Karpas-422 (cell line): ENCODE measurements around the gene MNAT1. TPM values are rescaled to one million over a fixed set of nuclear protein-coding genes. Genes with fewer than 3 reads are reported as not detected.

Experiments used
- DNase-seq: peaks from one replicate; pipeline ENCODE4 v3.0.0-alpha.2; 2015
- H2AFZ ChIP-seq: fragments of 200-600 bp; sonication (generic); 2 replicates; pipeline ENCODE4 v1.6.1; 2014; ENCODE audit warnings: antibody characterized with exemption, low read length, mixed read lengths
- H3K27ac ChIP-seq: fragments of 200-600 bp; sonication (generic); 2 replicates; pipeline ENCODE4 v1.5.1; 2014; ENCODE audit warnings: mild to moderate bottlenecking, low read length, moderate library complexity
- H3K27me3 ChIP-seq: fragments of 200-600 bp; sonication (generic); 2 replicates; pipeline ENCODE4 v1.6.1; 2014; ENCODE audit warnings: low read length, mixed read lengths
- H3K36me3 ChIP-seq: fragments of 200-600 bp; sonication (generic); 2 replicates; pipeline ENCODE4 v1.6.1; 2014; ENCODE audit warnings: low read length, mixed read lengths; ENCODE audit not compliant: insufficient read depth
- H3K4me1 ChIP-seq: fragments of 200-600 bp; sonication (generic); 2 replicates; pipeline ENCODE4 v1.6.1; 2014; ENCODE audit warnings: mild to moderate bottlenecking, low read length, mixed read lengths
- H3K4me2 ChIP-seq: fragments of 200-600 bp; sonication (generic); 2 replicates; pipeline ENCODE4 v1.6.1; 2014; ENCODE audit warnings: low read length, low read depth, mild to moderate bottlenecking; ENCODE audit not compliant: poor library complexity, severe bottlenecking
- H3K4me3 ChIP-seq: fragments of 200-600 bp; sonication (generic); 2 replicates; pipeline ENCODE4 v1.5.1; 2014; ENCODE audit warnings: mild to moderate bottlenecking, antibody characterized with exemption, low read length, mixed read lengths
- H3K79me2 ChIP-seq: fragments of 200-600 bp; sonication (generic); 2 replicates; pipeline ENCODE4 v1.6.1; 2014; ENCODE audit warnings: mild to moderate bottlenecking, low read length, mixed read lengths
- H3K9ac ChIP-seq: fragments of 200-600 bp; sonication (generic); 2 replicates; pipeline ENCODE4 v1.6.0; 2014; ENCODE audit warnings: low read length
- H3K9me2 ChIP-seq: fragments of 200-600 bp; sonication (generic), shearing (Covaris generic); replicated peaks from 2 replicates; pipeline ENCODE4 v1.6.0; 2014; ENCODE audit warnings: mild to moderate bottlenecking, low read length, moderate library complexity; ENCODE audit not compliant: insufficient read depth
- H3K9me3 ChIP-seq: fragments of 300-700, 200-600 bp; sonication (generic); 2 replicates; pipeline ENCODE4 v1.6.1; 2014; ENCODE audit warnings: low read length, mixed read lengths
- H4K20me1 ChIP-seq: fragments of 200-600 bp; sonication (generic); 2 replicates; pipeline ENCODE4 v1.6.1; 2014; ENCODE audit warnings: mild to moderate bottlenecking, antibody characterized with exemption, low read length, low read depth; ENCODE audit not compliant: insufficient read depth
- total RNA-seq: library from RNA; depleted of rRNA; stranded (reverse); fragments of >200 nt; shearing (Covaris generic); gene quantifications from 2 replicates; pipeline ENCODE4 v1.2.3, GENCODE V29; 2014; ENCODE audit warnings: low replicate concordance

Gene MNAT1
- total RNA-seq, 1 experiment from 2014 or later = 230 TPM

GRCh38 chr14:60977847-60978246 is 243.3 kb downstream of the MNAT1 start:
- no peaks in the 10 kb centered on the region for H3K27me3 ChIP-seq
- peak overlapping the region; percentile 82 for H3K27ac ChIP-seq
- H3K4me1 ChIP-seq = peaks cover 63% of the 10 kb centered on the region
- H3K9ac ChIP-seq = no peak overlapping the region
- H4K20me1 ChIP-seq = no peaks in the 10 kb centered on the region
- no peak for DNase-seq
- peak overlapping the region; percentile 82 for H3K4me2 ChIP-seq
- H3K9me2 ChIP-seq = no peaks in the 10 kb centered on the region
- H3K79me2 ChIP-seq = peaks cover 90% of the 10 kb centered on the region
- H3K9me3 ChIP-seq = no peaks in the 10 kb centered on the region
- peaks cover 66% of the 10 kb centered on the region for H3K36me3 ChIP-seq
- H3K4me3 ChIP-seq = peak overlapping the region; percentile 89
- H2AFZ ChIP-seq = no peak overlapping the region

- Histone ChIP-seq H3K4me1 (peaks cover 83% of the 10 kb centered on the region), H3K9me2 (no peaks in the 10 kb centered on the region), H3K27me3 (no peaks in the 10 kb centered on the region), H3K9ac (peak within 1 kb of the TSS; percentile 86), H3K27ac (peak within 1 kb of the TSS; percentile 82), H3K4me2 (peak within 1 kb of the TSS; percentile 82), H3K9me3 (no peaks in the 10 kb centered on the region), H2AFZ (no peak within 1 kb of the TSS; the same call in 1 of the 2 replicates), H3K4me3 (peak within 1 kb of the TSS; percentile 89), H3K36me3 (peaks cover 72% of the 10 kb centered on the region), H3K79me2 (peaks cover 98% of the 10 kb centered on the region), H4K20me1 (no peaks in the 10 kb centered on the region)
- peak; percentile 99 for DNase-seq
Measured at GRCh38 chr14:60980811-60981632, 246.5 kb downstream of the MNAT1 start, which contains the start of the genes SLC38A6 and TRMT5. TSS of gene SLC38A6 (plus strand) at chr14:60981245. CDS start at chr14:60981278, 33 bp downstream. TSS of gene TRMT5 (minus strand) at chr14:60981079. CDS start at chr14:60980973, 106 bp downstream.

- H3K9me3 ChIP-seq = no peaks in the 10 kb centered on the region
- H3K9ac ChIP-seq = peak overlapping the region; percentile 86
- peak overlapping the region; percentile 82 for H3K27ac ChIP-seq
- H3K27me3 ChIP-seq = no peaks in the 10 kb centered on the region
- H3K9me2 ChIP-seq = no peaks in the 10 kb centered on the region
- peaks cover 83% of the 10 kb centered on the region for H3K4me1 ChIP-seq
- peak; percentile 71 for DNase-seq
- H4K20me1 ChIP-seq = no peaks in the 10 kb centered on the region
- H3K36me3 ChIP-seq = peaks cover 72% of the 10 kb centered on the region
- no peak overlapping the region for H2AFZ ChIP-seq
- peak overlapping the region; percentile 82 for H3K4me2 ChIP-seq
- H3K4me3 ChIP-seq = peak overlapping the region; percentile 89
- H3K79me2 ChIP-seq = peaks cover 98% of the 10 kb centered on the region
Measured at GRCh38 chr14:60981633-60982455, 247.3 kb downstream of the MNAT1 start.

GRCh38 chr14:60984196-60984595 is 249.6 kb downstream of the MNAT1 start:
- Histone ChIP-seq H3K27me3 (no peaks in the 10 kb centered on the region), H3K27ac (peak overlapping the region; percentile 82), H3K79me2 (peaks cover 98% of the 10 kb centered on the region), H3K4me3 (peak overlapping the region; percentile 89), H3K36me3 (peaks cover 72% of the 10 kb centered on the region), H2AFZ (no peak overlapping the region), H3K9me2 (no peaks in the 10 kb centered on the region), H4K20me1 (no peaks in the 10 kb centered on the region), H3K9me3 (no peaks in the 10 kb centered on the region), H3K9ac (peak overlapping the region; percentile 6; the same call in 1 of the 2 replicates), H3K4me2 (peak overlapping the region; percentile 82), H3K4me1 (peaks cover 79% of the 10 kb centered on the region)
- no peak for DNase-seq

- Histone ChIP-seq H3K9me2 (no peaks in the 10 kb centered on the region), H4K20me1 (no peaks in the 10 kb centered on the region), H3K4me1 (peaks cover 67% of the 10 kb centered on the region), H3K36me3 (peaks cover 89% of the 10 kb centered on the region), H2AFZ (no peak overlapping the region), H3K9me3 (no peaks in the 10 kb centered on the region), H3K79me2 (peaks cover 98% of the 10 kb centered on the region), H3K27me3 (no peaks in the 10 kb centered on the region), H3K4me2 (peak overlapping the region; percentile 33), H3K27ac (peak overlapping the region; percentile 82), H3K9ac (no peak overlapping the region), H3K4me3 (no peak overlapping the region)
- DNase-seq = no peak
Measured at GRCh38 chr14:60986500-60986899, 251.9 kb downstream of the MNAT1 start.

GRCh38 chr14:60989599-60989998 is 255.0 kb downstream of the MNAT1 start:
- peaks cover 95% of the 10 kb centered on the region for H3K79me2 ChIP-seq
- no peak overlapping the region for H3K4me3 ChIP-seq
- no peak for DNase-seq
- H4K20me1 ChIP-seq = no peaks in the 10 kb centered on the region
- H3K4me1 ChIP-seq = peaks cover 42% of the 10 kb centered on the region
- H3K9me2 ChIP-seq = no peaks in the 10 kb centered on the region
- no peak overlapping the region for H3K4me2 ChIP-seq
- no peak overlapping the region for H3K27ac ChIP-seq
- H3K9me3 ChIP-seq = no peaks in the 10 kb centered on the region
- peaks cover 91% of the 10 kb centered on the region for H3K36me3 ChIP-seq
- no peaks in the 10 kb centered on the region for H3K27me3 ChIP-seq
- no peak overlapping the region for H2AFZ ChIP-seq
- no peak overlapping the region for H3K9ac ChIP-seq

- no peak overlapping the region for H3K4me2 ChIP-seq
- H3K9me3 ChIP-seq = no peaks in the 10 kb centered on the region
- H3K9me2 ChIP-seq = no peaks in the 10 kb centered on the region
- no peaks in the 10 kb centered on the region for H3K27me3 ChIP-seq
- peaks cover 88% of the 10 kb centered on the region for H3K36me3 ChIP-seq
- peaks cover 81% of the 10 kb centered on the region for H3K79me2 ChIP-seq
- no peaks in the 10 kb centered on the region for H4K20me1 ChIP-seq
- no peak overlapping the region for H2AFZ ChIP-seq
- H3K4me1 ChIP-seq = peaks cover 9% of the 10 kb centered on the region
- no peak overlapping the region for H3K9ac ChIP-seq
- no peak overlapping the region for H3K4me3 ChIP-seq
- no peak for DNase-seq
- H3K27ac ChIP-seq = no peak overlapping the region
Measured at GRCh38 chr14:60998617-60999016, 264.1 kb downstream of the MNAT1 start.

- Histone ChIP-seq H3K79me2 (peaks cover 78% of the 10 kb centered on the region), H2AFZ (no peak overlapping the region), H3K36me3 (peaks cover 90% of the 10 kb centered on the region), H3K27me3 (no peaks in the 10 kb centered on the region), H3K4me2 (no peak overlapping the region), H3K27ac (no peak overlapping the region), H3K9me3 (peaks cover 3% of the 10 kb centered on the region; the same call in 1 of the 2 replicates), H3K4me3 (no peak overlapping the region), H3K9ac (no peak overlapping the region), H4K20me1 (no peaks in the 10 kb centered on the region), H3K4me1 (peaks cover 9% of the 10 kb centered on the region), H3K9me2 (no peaks in the 10 kb centered on the region)
- no peak for DNase-seq
Measured at GRCh38 chr14:60999536-60999935, 265.0 kb downstream of the MNAT1 start.
